Measurements from ENCODE around the gene CXCR6. TPM values are rescaled to one million over a fixed set of nuclear protein-coding genes. Genes with fewer than 3 reads are reported as not detected.
A peak's percentile ranks its signal among the peaks of the same experiment; 100 is the strongest.

The CXCR6 gene
- total RNA-seq, 4 donors from 2014 or later: 2.5 to 14.7 (median 2.7) TPM

DNA sequence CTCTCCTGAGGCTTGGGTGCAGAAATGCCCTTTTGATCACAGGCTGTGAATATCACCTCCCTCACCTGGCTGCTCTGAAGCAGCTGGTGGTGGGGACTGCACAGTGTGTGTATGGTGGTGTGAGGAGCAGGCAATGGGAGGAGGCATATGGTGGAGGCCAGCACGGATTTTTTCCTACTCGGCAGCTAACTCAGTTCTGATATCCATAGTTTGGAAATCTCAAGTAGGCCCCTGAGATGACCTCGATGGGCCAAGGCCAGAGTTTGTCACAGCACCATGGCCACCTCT lies 21.3 kb upstream of the CXCR6 start:
- DNase-seq (ENCODE audit: low spot score) (no peak), ATAC-seq (ENCODE audit: low FRiP score) (no peak)
- TF ChIP-seq, protein P1, sequence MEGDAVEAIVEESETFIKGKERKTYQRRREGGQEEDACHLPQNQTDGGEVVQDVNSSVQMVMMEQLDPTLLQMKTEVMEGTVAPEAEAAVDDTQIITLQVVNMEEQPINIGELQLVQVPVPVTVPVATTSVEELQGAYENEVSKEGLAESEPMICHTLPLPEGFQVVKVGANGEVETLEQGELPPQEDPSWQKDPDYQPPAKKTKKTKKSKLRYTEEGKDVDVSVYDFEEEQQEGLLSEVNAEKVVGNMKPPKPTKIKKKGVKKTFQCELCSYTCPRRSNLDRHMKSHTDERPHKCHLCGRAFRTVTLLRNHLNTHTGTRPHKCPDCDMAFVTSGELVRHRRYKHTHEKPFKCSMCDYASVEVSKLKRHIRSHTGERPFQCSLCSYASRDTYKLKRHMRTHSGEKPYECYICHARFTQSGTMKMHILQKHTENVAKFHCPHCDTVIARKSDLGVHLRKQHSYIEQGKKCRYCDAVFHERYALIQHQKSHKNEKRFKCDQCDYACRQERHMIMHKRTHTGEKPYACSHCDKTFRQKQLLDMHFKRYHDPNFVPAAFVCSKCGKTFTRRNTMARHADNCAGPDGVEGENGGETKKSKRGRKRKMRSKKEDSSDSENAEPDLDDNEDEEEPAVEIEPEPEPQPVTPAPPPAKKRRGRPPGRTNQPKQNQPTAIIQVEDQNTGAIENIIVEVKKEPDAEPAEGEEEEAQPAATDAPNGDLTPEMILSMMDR (IDR thresholded peaks at IDR 0.05): no peak

DNA sequence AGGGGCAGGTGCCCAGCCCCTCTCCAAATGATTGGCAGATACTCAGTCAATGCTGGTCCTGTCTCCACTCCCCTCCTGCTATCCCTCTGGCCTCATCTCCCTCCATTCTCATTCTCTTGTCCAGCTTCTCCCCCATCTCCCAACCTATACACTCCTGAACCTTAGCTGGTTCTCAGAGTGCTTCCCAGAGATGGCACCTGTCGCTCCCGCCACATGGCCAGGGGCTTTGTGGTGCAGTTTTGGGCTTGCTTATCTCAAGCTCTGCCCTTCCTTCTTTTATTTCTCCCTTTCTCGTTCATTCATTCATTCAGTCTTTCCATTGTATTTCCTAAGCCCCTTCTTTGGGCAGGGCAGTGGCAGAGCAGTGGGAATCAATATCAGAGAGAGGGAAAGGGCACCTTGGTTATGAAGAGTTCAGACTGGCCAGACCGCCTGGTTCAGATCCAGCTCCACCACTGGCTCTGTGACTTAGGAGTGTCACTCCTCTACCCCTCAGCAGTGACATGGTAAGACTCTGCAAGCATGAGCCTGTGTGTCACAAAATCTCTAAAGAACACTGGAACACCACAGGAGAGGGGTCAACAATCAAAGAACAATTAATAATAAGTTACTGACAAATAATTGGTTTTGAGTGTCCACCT lies 20.2 kb upstream of the CXCR6 start:
- DNase-seq (ENCODE audit: low spot score) (no peak), ATAC-seq (ENCODE audit: low FRiP score) (no peak)
- TF ChIP-seq, protein P1 (IDR thresholded peaks at IDR 0.05): no peak

DNA sequence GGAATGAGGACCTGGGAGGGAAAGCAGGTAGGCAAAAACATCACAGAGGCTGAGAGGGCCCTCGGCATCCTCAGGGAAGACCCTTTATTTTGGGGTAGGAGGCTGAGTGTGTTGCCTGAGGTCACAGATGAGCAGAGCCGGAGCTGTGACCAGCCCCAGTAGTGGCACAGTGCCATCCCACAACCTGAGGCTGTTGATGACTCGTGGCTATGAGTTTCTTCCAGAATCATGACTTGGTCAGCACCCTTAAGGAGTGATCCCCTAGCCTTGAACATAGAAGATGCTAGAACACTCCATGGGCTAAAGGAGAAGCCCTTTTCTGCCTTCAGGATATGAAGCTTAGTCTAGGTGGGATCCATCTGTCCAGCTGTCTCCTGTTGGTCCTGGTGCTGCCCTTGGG lies 19.5 kb upstream of the CXCR6 start:
- TF ChIP-seq, protein P1 (IDR thresholded peaks at IDR 0.05): no peak
- ATAC-seq (ENCODE audit: low FRiP score): no peak
- DNase-seq (ENCODE audit: low spot score): no peak

DNA sequence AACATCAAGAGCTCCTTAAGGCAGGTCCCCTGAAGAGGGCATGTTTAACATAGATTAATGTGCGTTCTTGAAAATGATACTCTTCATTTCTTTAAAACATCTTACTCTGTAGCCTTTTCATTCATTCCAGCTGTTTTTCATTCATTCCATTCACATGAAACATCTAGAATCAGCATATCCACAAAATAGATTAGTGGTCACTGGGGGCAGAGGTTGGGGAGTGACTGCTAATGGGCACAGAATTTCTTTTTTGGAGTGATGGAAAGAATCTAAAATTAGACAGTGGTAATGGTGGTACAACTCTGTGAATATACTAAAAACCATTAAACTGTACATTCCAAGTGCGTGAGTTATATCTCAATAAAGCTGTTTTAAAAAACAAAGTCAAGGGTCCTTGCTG lies 15.4 kb upstream of the CXCR6 start:
- TF ChIP-seq, protein P1 (IDR thresholded peaks at IDR 0.05): no peak
- DNase-seq (ENCODE audit: low spot score): no peak
- no peak for ATAC-seq (ENCODE audit: low FRiP score)

DNA sequence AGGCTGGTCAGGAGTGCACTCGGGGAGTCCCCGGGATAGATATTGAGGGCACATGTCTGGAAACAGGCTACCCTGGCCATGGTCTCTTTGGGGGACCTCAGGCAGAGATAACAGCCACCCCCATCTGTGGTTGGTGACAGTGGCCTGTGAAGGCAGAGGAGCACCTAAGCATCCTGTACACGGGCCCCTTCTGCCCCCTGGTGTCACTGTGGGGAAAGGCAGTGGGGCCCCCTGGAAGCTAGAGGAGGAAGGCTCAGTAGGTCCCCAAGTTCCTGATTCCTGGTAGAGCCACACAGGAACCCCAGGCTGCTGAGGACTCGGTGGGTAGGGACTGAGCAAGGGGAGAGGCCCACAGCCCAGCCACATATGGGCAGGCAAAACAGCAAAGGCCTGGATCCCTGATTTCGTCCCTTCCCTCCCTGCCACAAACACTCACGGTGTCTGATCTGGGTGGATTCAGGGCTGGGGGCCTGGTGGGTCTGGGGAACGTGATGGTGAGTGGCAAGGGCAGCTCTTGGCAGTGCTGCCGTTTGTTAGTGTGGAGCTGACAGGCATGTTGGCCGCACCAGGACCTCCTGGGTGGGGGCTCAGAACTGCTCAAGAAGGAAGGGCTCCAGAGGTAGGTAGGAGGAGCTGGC lies 14.1 kb upstream of the CXCR6 start:
- TF ChIP-seq, protein P1 (IDR thresholded peaks at IDR 0.05): no peak
- DNase-seq (ENCODE audit: low spot score) (no peak), ATAC-seq (ENCODE audit: low FRiP score) (no peak)

DNA sequence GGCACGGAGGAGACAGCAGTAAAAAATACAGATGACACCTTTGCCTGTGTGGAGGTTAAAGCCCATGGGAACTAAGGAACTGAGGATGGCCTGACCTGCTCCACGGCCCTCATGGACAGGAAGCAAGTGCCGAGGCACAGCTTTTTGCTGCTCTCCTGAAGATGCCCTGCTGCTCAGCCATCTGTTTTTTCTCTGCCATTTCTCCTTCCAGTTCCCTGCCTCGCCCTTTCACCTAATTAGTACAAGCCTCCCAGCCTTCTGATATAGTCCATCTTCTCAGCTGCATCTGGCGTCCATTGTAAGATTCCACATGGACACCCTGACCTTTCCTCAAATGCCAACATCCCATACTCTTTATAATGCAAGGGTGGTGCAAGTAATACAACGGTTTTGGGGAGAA lies 11.8 kb upstream of the CXCR6 start:
- ATAC-seq (ENCODE audit: low FRiP score) (no peak), DNase-seq (ENCODE audit: low spot score) (no peak)
- TF ChIP-seq, protein P1 (IDR thresholded peaks at IDR 0.05): no peak

DNA sequence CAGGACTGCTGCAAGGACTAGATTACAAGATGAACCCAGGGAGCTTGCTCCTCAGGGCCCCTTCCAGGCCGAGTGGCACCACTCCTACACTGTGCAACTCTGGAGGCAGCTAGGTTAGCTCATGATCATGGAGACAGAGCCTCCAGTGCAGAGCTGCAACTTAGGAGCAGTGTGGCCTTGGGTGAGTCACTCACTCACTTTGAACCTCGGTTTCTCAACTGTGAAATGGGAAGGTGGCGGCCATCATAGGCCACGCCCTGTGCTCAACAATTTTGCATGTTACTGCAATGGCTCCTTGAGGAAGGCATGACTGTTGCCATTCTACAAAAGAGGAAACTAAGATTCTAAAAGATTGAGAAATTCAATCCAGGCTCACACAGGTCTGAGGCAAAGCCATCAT lies 11.2 kb upstream of the CXCR6 start:
- ATAC-seq (ENCODE audit: low FRiP score): peak; percentile 28
- TF ChIP-seq, protein P1 (IDR thresholded peaks at IDR 0.05): no peak
- DNase-seq (ENCODE audit: low spot score): no peak

Data from omental fat pad (tissue), 4 donors.